Lower leg skin (tissue), 4 donors: ENCODE measurements around the gene SORCS1. TPM values are rescaled to one million over a fixed set of nuclear protein-coding genes. Genes with fewer than 3 reads are reported as not detected.

ENCODE experiments used
- DNase-seq, 2 donors: peaks; one replicate each; pipeline ENCODE4 v3.0.0-alpha.2; 2019; ENCODE audit warnings: low spot score in 2 of 2
- H3K4me3 ChIP-seq: fragments of 200-600 bp; sonication (generic); 2 replicates; pipeline ENCODE4 v1.5.1; 2017; ENCODE audit warnings: mild to moderate bottlenecking, low read depth; ENCODE audit not compliant: poor library complexity, severe bottlenecking
- POLR2A ChIP-seq, 2 donors: fragments of 450-650 bp; IDR thresholded peaks; one replicate each; pipeline ENCODE4 v1.6.1; 2016 to 2017; ENCODE audit warnings: antibody characterized with exemption in 2 of 2, mild to moderate bottlenecking in 1 of 2, moderate library complexity in 1 of 2
- WGBS, 2 donors: methylation state at CpG; one replicate each; pipeline ENCODE4 v1.1.5; 2018; 5-methylcytosine and 5-hydroxymethylcytosine counted together
- intact Hi-C: fragments of 100-400 bp; cut with DNase I; formaldehyde crosslinking; loops from one replicate; pipeline ENCODE4 v1.15.0; 2023; ENCODE audit warnings: low total_unique reads
- total RNA-seq, 4 donors: library from RNA; depleted of rRNA; stranded (reverse); fragments of >200 nt; gene quantifications; one replicate each; pipeline ENCODE4 v1.1.0, GENCODE V29; 2016
- TF ChIP-seq, protein P1 (sequence below), 3 donors: fragments of 450-650 bp; IDR thresholded peaks; one replicate each; pipeline ENCODE4 v1.5.1; 2016; ENCODE audit warnings: antibody characterized with exemption in 3 of 3, mild to moderate bottlenecking in 3 of 3, moderate library complexity in 2 of 3

SORCS1 gene
- total RNA-seq, 4 donors from 2014 or later: 2.2 to 5.3 (median 2.9) TPM

DNA sequence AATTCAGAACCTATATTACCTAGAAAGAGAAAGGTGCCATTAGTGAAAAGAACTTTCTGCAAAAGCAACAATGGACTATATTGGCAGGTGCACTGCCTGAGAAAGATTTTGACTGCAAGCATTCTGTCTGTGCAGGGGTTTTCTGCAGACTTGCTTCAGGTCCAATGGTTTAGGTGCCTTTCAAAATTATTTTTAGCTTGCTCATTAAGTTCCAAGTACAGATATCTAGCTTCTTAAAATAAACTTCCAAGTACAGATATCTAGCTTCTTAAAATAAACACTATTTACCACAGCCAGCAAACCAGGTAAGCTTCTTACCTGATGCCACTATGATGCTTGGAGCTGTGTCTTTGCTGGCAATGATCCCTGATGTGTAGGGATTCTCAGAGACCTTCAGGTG, 485.2 kb downstream of the SORCS1 start:
- no peak overlapping the region for H3K4me3 ChIP-seq
- no peak for DNase-seq
- TF ChIP-seq, protein P1, sequence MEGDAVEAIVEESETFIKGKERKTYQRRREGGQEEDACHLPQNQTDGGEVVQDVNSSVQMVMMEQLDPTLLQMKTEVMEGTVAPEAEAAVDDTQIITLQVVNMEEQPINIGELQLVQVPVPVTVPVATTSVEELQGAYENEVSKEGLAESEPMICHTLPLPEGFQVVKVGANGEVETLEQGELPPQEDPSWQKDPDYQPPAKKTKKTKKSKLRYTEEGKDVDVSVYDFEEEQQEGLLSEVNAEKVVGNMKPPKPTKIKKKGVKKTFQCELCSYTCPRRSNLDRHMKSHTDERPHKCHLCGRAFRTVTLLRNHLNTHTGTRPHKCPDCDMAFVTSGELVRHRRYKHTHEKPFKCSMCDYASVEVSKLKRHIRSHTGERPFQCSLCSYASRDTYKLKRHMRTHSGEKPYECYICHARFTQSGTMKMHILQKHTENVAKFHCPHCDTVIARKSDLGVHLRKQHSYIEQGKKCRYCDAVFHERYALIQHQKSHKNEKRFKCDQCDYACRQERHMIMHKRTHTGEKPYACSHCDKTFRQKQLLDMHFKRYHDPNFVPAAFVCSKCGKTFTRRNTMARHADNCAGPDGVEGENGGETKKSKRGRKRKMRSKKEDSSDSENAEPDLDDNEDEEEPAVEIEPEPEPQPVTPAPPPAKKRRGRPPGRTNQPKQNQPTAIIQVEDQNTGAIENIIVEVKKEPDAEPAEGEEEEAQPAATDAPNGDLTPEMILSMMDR (IDR thresholded peaks at IDR 0.05): no peak
- TF ChIP-seq POLR2A (IDR thresholded peaks at IDR 0.05): no peak
- intact Hi-C loops: no loop called here

DNA sequence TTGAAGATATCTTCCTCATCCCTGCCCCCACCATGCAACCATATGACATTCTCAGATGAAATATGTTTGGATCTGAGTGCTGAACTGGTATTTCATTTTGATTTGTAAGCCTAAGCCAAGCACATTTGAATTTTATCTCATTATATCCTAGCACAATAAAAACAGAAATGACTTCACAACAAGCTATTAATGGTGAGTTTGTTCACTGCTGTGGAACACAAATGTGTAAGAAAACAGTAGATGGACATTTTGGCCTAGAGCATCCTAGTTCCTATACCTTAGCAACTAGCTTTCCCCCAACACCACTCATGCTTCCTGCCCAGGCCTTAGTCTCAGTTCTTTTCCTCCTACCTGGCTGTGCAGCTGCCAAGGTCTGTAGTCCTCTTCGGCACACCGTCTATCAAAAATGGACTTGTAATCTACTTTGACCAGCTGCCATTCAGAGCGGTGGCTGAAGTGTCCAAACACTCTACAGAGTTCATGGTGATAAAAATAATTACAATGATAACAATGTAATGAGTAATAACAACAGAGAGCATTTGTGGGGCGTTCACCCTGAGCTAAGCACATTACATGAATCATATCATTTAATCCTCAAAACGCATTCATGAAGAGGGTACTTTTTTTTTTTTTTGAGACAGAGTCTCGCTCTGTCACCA, 491.9 kb downstream of the SORCS1 start:
- no peak for DNase-seq
- H3K4me3 ChIP-seq: no peak overlapping the region
- TF ChIP-seq POLR2A (IDR thresholded peaks at IDR 0.05): no peak
- TF ChIP-seq, protein P1 (IDR thresholded peaks at IDR 0.05): no peak
- 92 to 93% methylated on average over 6 of the region's 6 CpGs for WGBS, 2 donors
- intact Hi-C loops: no loop called here

DNA sequence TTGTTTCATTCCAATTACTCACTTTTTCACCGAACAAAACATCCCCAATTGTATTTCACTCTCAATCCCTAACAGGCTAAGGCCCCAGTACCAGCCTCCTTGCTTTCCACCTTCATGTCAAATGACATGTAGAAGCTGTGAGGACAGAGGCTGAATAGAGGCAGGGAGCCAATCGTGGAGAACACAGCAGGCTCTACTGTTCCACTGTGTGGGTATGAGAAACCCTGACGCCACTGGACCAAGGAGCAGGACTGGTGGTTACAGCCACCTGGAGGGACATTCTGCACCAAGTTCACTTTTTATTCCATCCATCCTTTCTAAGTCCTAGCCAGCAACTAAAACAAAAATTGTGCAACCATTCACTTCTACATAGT, 502.8 kb downstream of the SORCS1 start:
- no peak for TF ChIP-seq POLR2A (IDR thresholded peaks at IDR 0.05)
- TF ChIP-seq, protein P1 (IDR thresholded peaks at IDR 0.05): no peak
- intact Hi-C loops: no loop called here
- no peak for DNase-seq
- no peak overlapping the region for H3K4me3 ChIP-seq
- 76 to 77% methylated on average over 3 of the region's 3 CpGs for WGBS, 2 donors

DNA sequence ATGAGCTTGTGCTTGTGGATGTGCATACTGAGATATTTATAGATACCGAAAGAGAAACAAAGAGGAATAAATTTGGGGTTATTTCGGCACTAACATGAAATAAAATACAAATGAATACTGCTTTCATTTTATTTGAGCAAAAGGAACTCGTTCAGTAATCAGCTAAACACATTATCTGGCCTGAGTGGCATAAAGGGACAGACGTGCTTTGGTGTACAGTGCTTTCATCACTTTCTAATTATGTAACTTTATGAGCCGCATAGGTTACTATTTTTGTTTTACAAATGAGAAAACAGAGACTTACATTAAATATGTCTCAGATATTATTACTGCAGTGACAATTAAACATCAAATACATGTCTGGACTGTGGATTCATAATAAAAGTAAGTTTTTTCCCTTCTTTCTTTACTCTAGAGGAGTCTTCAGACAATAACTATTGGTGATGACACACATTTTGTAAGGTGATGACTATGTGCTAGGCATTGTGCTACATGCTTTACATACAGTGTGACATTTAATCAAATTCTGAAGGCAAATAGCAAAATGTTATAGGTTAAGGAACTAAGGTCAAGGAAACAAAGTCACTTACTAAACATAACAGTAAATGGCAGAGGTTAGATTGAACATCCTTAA, 503.3 kb downstream of the SORCS1 start:
- no peak for DNase-seq
- no peak overlapping the region for H3K4me3 ChIP-seq
- 69 to 72% methylated on average over 5 of the region's 5 CpGs for WGBS, 2 donors
- intact Hi-C loops: no loop called here
- TF ChIP-seq POLR2A (IDR thresholded peaks at IDR 0.05): no peak
- TF ChIP-seq, protein P1 (IDR thresholded peaks at IDR 0.05): no peak

DNA sequence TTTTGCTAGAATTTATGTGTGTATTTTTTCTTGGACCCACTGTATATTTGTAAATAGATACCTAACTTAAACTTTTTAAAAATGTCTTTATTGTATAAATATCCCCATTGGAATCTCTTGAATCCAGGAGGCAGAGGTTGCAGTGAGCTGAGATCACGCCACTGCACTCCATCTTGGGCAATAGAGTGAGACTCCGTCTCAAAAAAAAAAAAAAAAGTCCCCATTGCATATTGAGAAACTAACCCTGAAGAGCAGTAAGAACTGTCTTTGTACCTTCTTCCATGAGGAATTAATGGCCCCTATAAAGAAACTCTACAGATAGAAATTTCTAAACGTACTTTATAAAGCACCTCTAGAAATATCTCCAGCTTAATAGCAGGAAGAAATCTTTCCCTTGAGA, 504.0 kb downstream of the SORCS1 start:
- TF ChIP-seq, protein P1 (IDR thresholded peaks at IDR 0.05): no peak
- TF ChIP-seq POLR2A (IDR thresholded peaks at IDR 0.05): no peak
- WGBS, 2 donors: 81 to 87% methylated on average over 3 of the region's 3 CpGs
- intact Hi-C loops: no loop called here
- DNase-seq: no peak
- no peak overlapping the region for H3K4me3 ChIP-seq

DNA sequence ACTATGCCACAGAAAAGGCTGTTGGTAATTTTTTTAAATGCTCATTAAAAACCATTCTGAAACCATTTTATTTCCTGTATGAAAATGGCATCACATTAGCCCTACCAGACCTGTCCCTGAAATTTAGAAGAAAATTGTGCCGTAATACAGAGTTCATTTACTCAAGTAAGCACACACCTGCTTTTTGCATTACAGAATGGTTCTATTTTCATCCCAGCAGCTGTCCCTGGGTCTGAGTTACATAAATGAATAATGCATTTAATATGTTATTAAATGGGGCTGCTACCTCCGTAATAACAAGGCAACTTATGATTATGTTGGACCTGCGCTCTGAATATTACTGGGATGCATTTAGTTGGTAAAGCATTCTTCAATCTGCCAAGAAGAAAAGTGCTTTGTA, 508.9 kb downstream of the SORCS1 start:
- intact Hi-C loops: no loop called here
- TF ChIP-seq POLR2A (IDR thresholded peaks at IDR 0.05): no peak
- TF ChIP-seq, protein P1 (IDR thresholded peaks at IDR 0.05): no peak
- 90 to 93% methylated on average over 3 of the region's 3 CpGs for WGBS, 2 donors
- no peak for DNase-seq
- no peak overlapping the region for H3K4me3 ChIP-seq
